WTC11 (cell line): ENCODE results near the gene ZCCHC18. TPM values are rescaled to one million over a fixed set of nuclear protein-coding genes. Genes with fewer than 3 reads are reported as not detected.

Experiments
- total RNA-seq: library from RNA; stranded (reverse); gene quantifications from 3 replicates; pipeline ENCODE4 v1.2.3, GENCODE V29; 2021

Gene ZCCHC18
- total RNA-seq, 1 experiment from 2014 or later: 2.3 TPM

Other genes starting within 250 kb of the ZCCHC18 start
- gene TMSB15B, start 149.9 kb upstream of the ZCCHC18 start, total RNA-seq: 8.3 to 12.3 TPM (median 11.4 TPM) in 3 replicates
- not detected in 3 replicates for gene H2BW1, start 98.8 kb upstream of the ZCCHC18 start, total RNA-seq
- 0.15 to 0.50 TPM in 2 of 3 replicates, not detected in the other for gene H2BW2, start 72.6 kb upstream of the ZCCHC18 start, total RNA-seq
- gene TMSB15C, start 36.3 kb upstream of the ZCCHC18 start, total RNA-seq: 2.2 to 4.3 TPM (median 3.6 TPM) in 3 replicates
- 1.8 to 2.9 TPM (median 2.8 TPM) in 3 replicates for gene SLC25A53, start 44.5 kb downstream of the ZCCHC18 start, total RNA-seq
- 13.2 to 14.5 TPM (median 13.5 TPM) in 3 replicates for gene FAM199X, start 53.9 kb downstream of the ZCCHC18 start, total RNA-seq
- gene ESX1, start 142.4 kb downstream of the ZCCHC18 start, total RNA-seq: not detected in 3 replicates